ENCODE measurements around the gene ATP11C.
"Not testable (repeated sequence)": the region's sequence is repeated elsewhere in the genome, so short reads cannot be mapped to it uniquely, and the experiment has no call there.

Gene ATP11C

DNA sequence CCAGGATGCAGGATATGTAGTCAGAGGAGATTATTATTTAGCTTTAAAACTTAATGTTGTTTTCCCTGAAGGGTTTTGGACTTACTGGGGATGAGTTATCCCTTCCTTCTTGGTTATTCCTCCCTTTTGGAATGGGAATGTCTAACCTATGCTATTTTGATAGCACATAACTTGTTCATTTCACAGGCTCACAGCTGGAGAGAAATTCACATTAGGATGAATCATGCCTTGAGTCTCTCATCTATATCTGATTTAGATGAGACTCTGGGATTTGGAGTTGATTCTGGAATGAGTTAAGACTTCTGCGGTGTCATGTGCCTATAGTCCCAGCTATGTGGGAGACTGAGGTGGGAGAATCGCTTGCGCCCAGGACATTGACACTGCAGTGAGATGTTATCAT is 81.1 kb downstream of the ATP11C start:
- TF ChIP-seq, protein P1, sequence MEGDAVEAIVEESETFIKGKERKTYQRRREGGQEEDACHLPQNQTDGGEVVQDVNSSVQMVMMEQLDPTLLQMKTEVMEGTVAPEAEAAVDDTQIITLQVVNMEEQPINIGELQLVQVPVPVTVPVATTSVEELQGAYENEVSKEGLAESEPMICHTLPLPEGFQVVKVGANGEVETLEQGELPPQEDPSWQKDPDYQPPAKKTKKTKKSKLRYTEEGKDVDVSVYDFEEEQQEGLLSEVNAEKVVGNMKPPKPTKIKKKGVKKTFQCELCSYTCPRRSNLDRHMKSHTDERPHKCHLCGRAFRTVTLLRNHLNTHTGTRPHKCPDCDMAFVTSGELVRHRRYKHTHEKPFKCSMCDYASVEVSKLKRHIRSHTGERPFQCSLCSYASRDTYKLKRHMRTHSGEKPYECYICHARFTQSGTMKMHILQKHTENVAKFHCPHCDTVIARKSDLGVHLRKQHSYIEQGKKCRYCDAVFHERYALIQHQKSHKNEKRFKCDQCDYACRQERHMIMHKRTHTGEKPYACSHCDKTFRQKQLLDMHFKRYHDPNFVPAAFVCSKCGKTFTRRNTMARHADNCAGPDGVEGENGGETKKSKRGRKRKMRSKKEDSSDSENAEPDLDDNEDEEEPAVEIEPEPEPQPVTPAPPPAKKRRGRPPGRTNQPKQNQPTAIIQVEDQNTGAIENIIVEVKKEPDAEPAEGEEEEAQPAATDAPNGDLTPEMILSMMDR (IDR thresholded peaks at IDR 0.05): no peak
- Histone ChIP-seq H3K27me3 (no peaks in the 10 kb centered on the region), H3K9me3 (no peaks in the 10 kb centered on the region), H3K4me1 (ENCODE audit: control insufficient read depth in 1 of 2, insufficient read depth in 1 of 2, low read depth in 1 of 2, low read length in 1 of 2) (peaks cover 0 to 5% of the 10 kb centered on the region in 2 experiments), H3K36me3 (no peaks in the 10 kb centered on the region), H3K4me3 (ENCODE audit: low read depth in 1 of 2, low read length in 1 of 2) (no peak overlapping the region), H3K27ac (no peak overlapping the region)

GRCh38 chrX:139850968-139851367 is 81.9 kb downstream of the ATP11C start:
- Histone ChIP-seq H3K36me3 (no peaks in the 10 kb centered on the region), H3K27ac (no peak overlapping the region), H3K4me1 (ENCODE audit: control insufficient read depth in 1 of 2, insufficient read depth in 1 of 2, low read depth in 1 of 2, low read length in 1 of 2) (peaks cover 0 to 5% of the 10 kb centered on the region in 2 experiments), H3K27me3 (no peaks in the 10 kb centered on the region), H3K9me3 (no peaks in the 10 kb centered on the region), H3K4me3 (ENCODE audit: low read depth in 1 of 2, low read length in 1 of 2) (no peak overlapping the region)
- TF ChIP-seq, protein P1 (IDR thresholded peaks at IDR 0.05): no peak

GRCh38 chrX:139844884-139845283 is 88.0 kb downstream of the ATP11C start:
- Histone ChIP-seq H3K9me3 (no peaks in the 10 kb centered on the region), H3K27me3 (no peaks in the 10 kb centered on the region), H3K4me1 (ENCODE audit: control insufficient read depth in 1 of 2, insufficient read depth in 1 of 2, low read depth in 1 of 2, low read length in 1 of 2) (no peaks in the 10 kb centered on the region), H3K27ac (no peak overlapping the region), H3K36me3 (no peaks in the 10 kb centered on the region), H3K4me3 (ENCODE audit: low read depth in 1 of 2, low read length in 1 of 2) (no peak overlapping the region)
- TF ChIP-seq, protein P1 (IDR thresholded peaks at IDR 0.05): no peak

- H3K27ac ChIP-seq: no peak overlapping the region
- no peaks in the 10 kb centered on the region for H3K4me1 ChIP-seq (ENCODE audit: control insufficient read depth in 1 of 2, insufficient read depth in 1 of 2, low read depth in 1 of 2, low read length in 1 of 2)
- no peak overlapping the region for H3K4me3 ChIP-seq (ENCODE audit: low read depth in 1 of 2, low read length in 1 of 2)
- no peaks in the 10 kb centered on the region for H3K36me3 ChIP-seq
- no peaks in the 10 kb centered on the region for H3K9me3 ChIP-seq
- H3K27me3 ChIP-seq: no peaks in the 10 kb centered on the region
- TF ChIP-seq, protein P1 (IDR thresholded peaks at IDR 0.05): no peak
These were observed 88.7 kb downstream of the ATP11C start for GRCh38 chrX:139844163-139844562.

GRCh38 chrX:139842326-139843185 is 90.3 kb downstream of the ATP11C start:
- no peak overlapping the region for H3K27ac ChIP-seq
- no peaks in the 10 kb centered on the region for H3K36me3 ChIP-seq
- TF ChIP-seq, protein P1 (IDR thresholded peaks at IDR 0.05): no peak
- H3K9me3 ChIP-seq: no peaks in the 10 kb centered on the region
- no peaks in the 10 kb centered on the region for H3K27me3 ChIP-seq
- no peak overlapping the region for H3K4me3 ChIP-seq (ENCODE audit: low read depth in 1 of 2, low read length in 1 of 2)
- no peaks in the 10 kb centered on the region for H3K4me1 ChIP-seq (ENCODE audit: control insufficient read depth in 1 of 2, insufficient read depth in 1 of 2, low read depth in 1 of 2, low read length in 1 of 2)

DNA sequence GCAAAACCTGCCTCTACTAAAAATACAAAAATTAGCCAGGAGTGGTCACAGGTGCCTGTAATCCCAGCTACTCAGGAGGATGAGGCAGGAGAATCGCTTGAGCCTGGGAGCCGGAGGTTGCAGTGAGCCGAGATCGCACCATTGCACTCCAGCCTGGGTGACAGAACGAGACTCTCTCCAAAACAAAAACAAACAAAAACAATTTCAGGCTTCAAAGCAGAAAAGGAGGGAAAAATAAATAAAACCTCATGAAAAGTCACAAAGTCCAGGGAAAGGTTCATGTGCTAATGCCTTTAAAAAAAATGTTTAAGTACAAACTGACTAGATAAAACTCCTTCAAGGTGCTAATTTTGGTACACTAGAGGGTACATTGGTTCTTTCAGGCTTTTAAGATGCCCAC is 96.5 kb downstream of the ATP11C start:
- not testable (repeated sequence) for H3K4me1 ChIP-seq (ENCODE audit: control insufficient read depth in 1 of 2, insufficient read depth in 1 of 2, low read depth in 1 of 2, low read length in 1 of 2); H3K4me3 ChIP-seq (ENCODE audit: low read depth in 1 of 2, low read length in 1 of 2); H3K27me3 ChIP-seq; H3K9me3 ChIP-seq; H3K27ac ChIP-seq; H3K36me3 ChIP-seq
